Neural cell (in vitro differentiated cells): Measurements from ENCODE around the gene DLGAP4.

ENCODE experiments used
- MXI1 ChIP-seq: fragments of 450-650 bp; conservative IDR thresholded peaks from 2 replicates; pipeline ENCODE4 v1.6.1; 2014; ENCODE audit warnings: antibody characterized with exemption, mild to moderate bottlenecking; ENCODE audit not compliant: poor library complexity, severe bottlenecking
- TF ChIP-seq, protein P1 (sequence below): fragments of 450-650 bp; IDR thresholded peaks from 2 replicates; pipeline ENCODE4 v1.5.1; 2014; ENCODE audit warnings: antibody characterized with exemption, mild to moderate bottlenecking, moderate library complexity; ENCODE audit not compliant: poor library complexity, severe bottlenecking

DNA sequence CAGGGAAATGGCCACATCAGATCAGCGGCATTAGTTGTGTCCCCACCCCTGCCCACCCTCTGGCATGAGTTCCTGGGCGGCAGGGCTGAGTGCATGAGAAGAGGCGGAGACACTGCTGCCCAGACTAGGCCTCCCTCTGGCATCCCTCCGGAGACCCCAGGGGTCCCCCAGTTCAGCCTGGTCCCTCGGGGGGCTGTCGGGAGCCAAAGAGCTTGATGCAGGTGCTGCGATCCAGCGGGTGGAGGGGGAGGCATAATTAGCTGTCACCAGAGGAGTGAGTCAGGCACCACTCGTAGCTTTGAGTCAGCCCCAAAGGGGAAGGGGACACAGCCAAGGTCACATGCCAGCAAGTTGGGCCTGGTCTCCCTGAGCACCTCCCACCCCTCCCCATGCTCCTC is 34.5 kb downstream of the DLGAP4 start:
- TF ChIP-seq, protein P1, sequence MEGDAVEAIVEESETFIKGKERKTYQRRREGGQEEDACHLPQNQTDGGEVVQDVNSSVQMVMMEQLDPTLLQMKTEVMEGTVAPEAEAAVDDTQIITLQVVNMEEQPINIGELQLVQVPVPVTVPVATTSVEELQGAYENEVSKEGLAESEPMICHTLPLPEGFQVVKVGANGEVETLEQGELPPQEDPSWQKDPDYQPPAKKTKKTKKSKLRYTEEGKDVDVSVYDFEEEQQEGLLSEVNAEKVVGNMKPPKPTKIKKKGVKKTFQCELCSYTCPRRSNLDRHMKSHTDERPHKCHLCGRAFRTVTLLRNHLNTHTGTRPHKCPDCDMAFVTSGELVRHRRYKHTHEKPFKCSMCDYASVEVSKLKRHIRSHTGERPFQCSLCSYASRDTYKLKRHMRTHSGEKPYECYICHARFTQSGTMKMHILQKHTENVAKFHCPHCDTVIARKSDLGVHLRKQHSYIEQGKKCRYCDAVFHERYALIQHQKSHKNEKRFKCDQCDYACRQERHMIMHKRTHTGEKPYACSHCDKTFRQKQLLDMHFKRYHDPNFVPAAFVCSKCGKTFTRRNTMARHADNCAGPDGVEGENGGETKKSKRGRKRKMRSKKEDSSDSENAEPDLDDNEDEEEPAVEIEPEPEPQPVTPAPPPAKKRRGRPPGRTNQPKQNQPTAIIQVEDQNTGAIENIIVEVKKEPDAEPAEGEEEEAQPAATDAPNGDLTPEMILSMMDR: no peak
- no peak for TF ChIP-seq MXI1
